GM18861 (cell line): ENCODE results near the gene VIT.

Experiments
- ATAC-seq: cut with Tn5 transposase; IDR thresholded peaks from one replicate; pipeline ENCODE4 v1.9.1; 2021; ENCODE audit not compliant: unreplicated experiment

Gene VIT, protein sequence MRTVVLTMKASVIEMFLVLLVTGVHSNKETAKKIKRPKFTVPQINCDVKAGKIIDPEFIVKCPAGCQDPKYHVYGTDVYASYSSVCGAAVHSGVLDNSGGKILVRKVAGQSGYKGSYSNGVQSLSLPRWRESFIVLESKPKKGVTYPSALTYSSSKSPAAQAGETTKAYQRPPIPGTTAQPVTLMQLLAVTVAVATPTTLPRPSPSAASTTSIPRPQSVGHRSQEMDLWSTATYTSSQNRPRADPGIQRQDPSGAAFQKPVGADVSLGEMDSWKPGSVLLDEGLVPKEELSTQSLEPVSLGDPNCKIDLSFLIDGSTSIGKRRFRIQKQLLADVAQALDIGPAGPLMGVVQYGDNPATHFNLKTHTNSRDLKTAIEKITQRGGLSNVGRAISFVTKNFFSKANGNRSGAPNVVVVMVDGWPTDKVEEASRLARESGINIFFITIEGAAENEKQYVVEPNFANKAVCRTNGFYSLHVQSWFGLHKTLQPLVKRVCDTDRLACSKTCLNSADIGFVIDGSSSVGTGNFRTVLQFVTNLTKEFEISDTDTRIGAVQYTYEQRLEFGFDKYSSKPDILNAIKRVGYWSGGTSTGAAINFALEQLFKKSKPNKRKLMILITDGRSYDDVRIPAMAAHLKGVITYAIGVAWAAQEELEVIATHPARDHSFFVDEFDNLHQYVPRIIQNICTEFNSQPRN

DNA sequence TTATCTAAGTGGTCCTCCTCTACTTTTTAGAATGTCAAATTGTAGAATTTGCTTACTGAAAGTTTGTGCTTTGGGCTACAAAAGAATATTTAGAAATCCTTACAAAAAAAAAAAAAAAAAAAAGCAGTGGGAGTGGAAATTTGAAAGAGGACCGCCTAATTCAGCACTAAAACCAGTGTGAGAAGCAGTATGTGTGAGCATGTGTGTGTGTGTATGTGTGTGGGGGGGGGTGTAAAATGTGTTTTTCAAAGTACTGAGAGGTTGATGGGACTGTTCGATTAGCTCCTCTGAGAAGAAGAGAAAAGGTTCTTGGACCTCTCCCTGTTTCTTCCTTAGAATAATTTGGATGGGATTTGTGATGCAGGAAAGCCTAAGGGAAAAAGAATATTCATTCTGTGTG lies at the start of gene VIT:
VIT (plus strand) TSS at position 175 of the 400 bp plus-strand sequence. CDS start 19,664 bp downstream, outside the sequence.
- no peak for ATAC-seq

DNA sequence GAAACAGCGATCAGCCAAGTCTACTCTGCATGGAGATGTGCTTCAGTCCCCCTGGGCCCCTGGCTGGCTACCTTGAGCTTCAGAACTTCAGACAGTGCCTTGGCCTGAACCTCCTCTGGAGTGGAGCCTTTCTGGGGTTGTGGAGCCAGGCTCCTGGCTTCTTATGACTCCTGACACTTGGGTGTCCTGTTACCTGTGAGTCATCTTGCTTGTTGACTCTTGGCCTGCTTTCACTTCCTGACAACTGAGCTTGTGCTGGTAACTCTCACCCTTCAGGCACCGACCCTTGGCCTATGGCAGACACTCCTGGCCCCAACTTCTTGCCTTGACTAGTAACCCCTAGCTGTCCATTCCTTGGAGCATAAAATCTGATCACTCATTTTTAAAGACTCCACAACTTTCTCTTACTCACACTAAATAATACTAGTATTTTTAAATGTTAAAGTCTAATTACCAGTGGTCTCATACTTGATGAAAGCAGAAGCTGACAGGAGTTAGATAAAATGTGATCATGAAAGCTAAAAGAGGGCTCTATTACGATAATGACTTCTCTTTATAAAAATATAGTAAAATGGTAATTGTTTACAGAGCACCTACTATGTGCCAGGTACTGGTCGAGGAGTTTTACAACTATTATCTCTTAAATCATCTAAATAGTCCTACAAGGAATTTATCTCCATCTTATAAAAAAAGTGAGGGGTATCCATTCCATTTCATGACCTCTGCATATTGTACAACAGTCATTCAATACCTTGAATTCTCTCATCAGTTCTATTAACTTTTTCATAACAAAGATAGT lies 46.3 kb upstream of the VIT start:
- ATAC-seq = peak; percentile 87

DNA sequence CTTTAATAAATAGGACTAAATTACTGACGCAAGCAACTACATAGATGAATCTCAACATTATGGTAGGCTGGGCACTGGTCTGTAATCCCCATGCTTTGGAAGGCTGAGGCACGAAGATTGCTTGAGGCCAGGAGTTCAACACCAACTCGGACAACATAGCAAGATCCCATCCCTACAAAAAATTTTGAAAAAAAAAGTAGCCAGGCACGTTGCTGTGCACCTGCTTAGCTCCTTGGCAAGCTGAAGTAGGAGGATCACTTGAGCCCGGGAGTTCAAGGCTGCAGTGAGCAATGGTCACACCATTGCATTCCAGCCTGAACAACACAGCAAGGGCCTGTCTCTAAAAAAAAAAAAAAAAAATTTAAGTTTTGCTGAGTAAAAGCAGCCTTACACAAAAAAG lies 43.4 kb upstream of the VIT start:
- ATAC-seq = no peak

DNA sequence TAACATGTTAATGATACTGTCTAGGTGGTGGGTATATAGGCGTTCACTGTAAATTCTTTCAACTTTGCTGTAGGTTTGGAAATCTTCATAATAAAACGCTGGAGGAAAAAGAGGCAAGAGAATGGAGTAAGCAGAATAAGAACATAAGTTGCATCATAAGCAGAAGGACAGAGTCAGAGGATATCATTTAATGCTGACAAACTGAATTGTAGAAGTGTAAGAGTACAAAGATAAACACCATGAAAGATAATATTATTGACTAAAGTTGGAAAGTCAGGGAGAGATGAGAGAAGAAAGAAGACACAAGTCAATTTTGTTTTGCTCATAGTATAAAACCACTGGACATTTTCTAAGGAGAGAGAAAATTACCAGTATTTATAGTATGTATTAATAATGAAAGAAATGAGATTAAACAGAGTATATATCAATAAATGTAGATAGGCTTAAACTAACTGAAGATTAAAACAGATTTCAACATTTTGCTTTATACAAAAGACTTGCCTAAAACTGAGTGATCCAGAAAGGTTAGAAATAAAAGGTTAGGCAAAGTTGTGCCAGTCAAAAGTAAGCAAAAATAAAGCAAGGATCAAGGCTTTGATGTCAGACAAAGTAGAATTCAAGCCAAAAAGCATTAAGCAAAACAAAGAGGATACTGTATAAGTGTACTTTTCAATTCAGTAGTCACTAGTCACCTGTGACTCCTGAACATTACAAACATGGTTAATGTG lies 42.4 kb upstream of the VIT start:
- no peak for ATAC-seq

DNA sequence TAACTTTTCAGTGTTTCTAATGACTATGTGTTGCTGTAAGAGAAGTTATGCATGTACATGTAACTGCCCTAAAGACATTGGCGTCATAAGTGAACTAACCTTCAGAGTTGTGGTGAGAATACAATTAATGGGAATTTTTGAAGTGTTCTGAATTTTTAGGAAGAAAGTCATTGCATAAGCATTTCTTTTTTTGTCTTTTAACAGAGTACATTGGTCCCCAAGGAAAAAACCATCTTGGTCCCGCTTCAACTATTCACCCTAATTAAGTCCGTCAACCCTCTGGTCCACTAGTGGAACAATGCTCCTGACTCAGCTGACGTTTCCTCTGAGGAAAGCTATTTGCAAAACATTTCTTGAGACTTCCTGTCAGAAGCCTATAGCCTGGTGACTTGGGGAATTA lies 41.1 kb upstream of the VIT start:
- no peak for ATAC-seq

DNA sequence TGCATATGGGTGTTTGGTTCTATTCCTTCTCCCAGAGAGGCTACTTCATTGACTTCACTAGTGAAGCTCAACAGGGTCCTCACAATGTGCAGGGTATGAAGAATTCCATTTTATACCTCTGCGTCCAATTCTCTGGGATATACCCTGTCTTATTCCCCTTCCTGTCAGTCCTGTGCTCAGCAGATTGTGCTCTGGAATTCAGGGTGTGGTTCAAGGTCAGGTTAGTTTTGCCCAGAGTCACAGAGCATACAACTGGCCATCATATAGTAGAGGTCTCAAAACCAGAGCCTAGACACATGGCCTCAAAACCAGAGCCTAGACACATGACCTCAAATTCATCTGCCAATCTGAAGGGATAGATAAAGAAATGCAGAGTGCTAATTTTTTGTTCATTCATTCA lies 38.8 kb upstream of the VIT start:
- ATAC-seq = no peak

DNA sequence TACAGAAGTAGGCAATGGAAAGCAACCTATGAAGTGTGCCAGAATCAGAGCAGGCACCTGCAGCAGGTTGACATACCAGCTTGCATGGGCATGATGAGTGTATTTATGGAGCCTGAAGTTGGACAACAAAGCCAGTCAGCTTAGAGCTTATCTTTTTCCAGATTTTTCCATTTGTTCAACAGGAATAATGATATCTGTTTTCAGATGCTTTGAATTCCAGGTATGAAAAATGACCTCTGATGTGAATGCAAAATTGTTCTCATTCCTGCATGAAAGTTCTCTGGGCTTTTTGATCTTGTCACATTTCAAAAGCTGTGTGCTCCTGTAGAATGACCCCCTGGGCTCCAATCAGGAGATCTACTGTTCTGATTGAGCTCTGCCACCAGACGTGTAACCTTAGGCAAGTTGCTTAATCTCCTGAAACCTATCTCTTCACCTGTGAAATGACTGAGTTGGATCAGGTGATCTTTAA lies 38.2 kb upstream of the VIT start:
- no peak for ATAC-seq

DNA sequence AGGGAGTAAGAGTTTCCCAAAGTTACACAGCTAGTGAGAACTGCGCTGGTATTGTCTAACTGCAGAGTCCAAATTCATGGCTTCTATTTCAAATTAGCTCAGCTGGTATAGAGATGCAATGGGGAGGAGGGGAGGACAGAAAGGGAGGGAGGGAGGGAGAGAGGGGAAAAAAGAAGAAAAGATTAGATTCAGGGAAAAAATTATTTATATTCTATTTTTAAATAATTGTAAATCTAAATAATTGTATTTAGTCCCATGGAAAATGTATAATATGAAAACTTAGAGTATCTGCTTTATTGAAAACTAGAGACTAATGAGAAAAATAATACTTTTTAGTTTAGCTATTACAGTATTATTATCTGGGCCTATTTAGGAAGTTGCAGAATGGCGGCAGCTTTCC lies 37.3 kb upstream of the VIT start:
- ATAC-seq = no peak

DNA sequence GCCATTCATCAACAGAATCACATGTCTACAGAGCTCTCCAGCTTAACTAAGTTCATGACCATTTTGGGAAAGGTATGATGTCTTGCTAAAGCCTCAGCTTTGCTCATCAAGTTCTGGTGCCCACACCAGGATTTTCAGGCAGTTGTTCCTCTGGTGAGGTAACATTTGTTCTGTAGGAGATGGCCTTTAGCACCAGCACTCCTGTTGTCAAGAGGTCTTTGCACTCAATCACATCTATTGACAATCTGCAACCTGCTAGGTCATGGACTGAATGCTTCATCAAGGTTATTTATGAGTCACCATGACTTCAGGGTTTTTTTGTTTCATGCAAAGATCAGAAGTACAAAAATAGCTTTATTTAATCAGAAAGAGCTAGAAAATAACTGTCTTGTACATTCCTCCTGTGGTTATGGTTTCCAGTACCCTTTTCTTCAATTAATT lies 36.6 kb upstream of the VIT start:
- no peak for ATAC-seq

DNA sequence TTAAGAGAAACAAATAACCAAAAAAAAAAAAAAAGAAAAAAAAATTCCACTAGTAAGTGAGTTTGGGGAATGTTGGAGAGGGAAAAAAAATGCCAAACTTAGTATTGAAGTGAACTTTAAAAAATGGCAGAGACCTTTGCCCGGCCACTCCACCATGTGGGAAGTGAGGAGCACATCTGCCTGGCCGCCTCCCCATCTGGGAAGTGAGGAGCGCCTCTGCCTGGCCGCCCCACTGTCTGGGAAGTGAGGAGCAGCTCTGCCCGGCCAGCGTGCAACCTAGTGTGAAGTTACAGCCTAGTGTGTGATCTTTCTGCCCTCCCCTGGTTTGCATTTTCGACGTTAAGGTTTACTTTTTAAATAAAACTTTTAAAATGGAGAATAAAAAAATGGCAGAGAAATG lies 33.9 kb upstream of the VIT start:
- no peak for ATAC-seq

DNA sequence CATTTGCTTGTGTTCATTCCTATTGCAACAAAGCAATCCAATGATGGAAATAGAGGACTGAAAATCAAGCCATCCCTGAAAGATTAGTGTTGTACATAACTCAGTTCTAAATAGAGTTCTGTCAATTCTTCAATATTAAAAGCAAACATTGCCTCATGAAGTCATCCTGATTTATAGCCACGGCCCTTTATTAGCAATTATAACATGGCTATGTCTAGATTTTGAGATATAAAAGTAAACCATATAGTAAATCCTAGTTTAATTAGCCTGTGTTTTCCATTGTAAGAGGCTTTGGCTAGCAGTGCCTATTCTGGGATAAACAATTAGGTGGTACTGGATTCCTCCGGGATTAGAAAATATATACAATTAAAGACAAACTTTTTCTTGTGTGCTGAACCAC lies 33.2 kb upstream of the VIT start:
- ATAC-seq = no peak

DNA sequence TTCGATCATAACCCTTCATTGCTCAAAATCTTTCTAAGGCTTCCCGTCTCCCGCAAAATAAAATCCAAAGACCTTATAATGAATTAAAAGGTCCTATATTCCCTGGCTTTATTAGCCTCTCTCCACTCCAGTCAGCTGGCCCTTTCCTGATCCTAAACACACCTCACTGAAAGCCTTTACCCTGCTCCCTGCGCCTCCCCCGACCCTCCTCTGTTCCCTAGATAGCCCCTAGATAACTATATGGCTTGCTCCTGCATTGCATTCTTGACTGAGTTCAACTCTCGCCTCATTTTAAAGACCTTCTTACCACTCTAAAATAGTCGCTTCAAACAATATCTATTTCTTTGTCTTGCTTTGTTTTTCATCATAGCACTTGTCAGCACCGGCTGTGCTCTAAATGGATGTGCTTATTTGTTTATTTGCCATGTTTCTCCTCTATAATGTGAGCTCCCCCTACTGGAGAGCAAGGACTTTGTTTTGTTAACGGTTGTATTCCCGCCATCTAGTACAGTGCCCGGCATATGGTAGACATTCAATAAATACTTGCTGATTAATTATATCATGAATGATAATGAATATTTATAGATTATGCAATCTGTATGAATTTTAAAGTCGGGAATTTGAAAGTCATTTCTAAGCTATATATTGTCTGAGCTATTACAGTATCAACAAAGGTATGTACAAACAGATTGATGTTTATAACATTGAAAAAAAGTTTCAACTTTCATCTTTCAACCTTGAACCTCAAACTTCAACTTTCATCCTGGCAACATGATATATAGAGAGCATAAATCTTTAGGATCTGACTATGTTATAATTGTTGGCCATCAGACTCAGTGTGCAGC lies 32.4 kb upstream of the VIT start:
- peak; percentile 90 for ATAC-seq

DNA sequence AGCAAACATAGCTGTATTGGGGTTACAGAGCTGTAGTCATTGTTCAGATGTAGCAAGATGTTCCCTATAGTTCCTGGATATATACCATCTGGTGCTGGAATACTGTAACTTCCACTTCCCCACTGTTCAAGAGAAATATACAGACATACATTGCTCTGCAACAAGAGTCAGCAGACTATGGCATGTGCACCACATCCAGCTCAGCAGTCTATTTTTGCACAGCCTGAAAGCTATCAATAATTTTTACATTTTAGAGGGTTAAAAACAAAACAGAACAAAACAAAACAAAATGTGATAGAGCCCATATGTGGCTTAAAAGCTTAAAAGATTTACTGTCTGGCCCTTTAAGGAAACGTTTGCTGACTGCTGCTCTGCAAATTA lies 31.8 kb upstream of the VIT start:
- no peak for ATAC-seq

DNA sequence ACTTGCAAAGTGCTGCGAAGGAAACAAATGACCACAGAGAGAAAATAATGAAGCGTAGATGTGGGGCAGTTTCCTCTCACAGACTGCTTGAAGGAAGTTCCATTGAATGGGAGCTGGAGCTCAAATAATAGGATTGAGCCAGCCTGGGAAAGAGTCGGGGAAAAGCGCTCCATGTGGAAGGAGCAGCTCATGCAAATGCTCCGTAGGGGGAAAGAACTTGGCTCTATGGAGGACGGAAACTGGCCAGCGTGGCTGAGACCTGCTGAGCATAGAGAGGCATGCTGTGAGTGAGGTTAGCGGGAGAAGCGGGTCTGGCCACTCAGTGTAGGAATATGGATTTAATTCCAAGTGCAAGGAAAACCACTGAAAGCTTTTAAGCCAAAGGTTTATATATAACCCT lies 28.6 kb upstream of the VIT start:
- no peak for ATAC-seq

DNA sequence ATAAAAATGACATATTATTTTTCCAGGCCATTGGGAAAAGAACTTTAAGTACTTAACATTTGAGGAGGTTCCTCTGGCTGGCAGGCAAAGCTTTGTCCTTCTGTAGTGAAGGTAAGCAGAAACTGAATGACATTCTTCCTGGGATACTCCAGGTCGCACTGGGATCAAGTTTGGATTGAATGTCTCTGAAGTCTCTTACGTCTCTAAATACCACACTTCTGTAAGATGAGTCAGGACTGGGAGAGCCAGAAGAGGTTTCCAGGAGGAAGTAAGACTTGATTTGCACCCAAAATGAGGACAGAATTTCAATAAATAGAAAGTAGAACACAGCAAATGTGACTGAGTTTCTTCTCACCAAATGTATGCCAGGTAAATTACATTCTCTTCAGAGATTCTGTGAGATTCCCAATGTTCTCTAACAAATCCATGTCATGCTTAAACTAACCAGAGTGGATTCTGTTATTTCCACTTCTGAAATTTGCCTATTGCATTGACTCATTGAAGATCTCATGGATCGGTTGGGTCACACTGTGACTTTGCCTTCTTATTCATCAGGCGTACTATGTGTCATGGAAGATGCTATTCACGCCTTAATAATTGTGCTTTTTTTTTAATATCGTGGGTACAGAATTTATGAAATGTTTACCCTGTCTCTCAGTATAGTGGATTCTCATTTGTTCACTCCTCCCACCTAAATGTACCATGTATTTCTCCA lies 25.5 kb upstream of the VIT start:
- ATAC-seq = no peak

DNA sequence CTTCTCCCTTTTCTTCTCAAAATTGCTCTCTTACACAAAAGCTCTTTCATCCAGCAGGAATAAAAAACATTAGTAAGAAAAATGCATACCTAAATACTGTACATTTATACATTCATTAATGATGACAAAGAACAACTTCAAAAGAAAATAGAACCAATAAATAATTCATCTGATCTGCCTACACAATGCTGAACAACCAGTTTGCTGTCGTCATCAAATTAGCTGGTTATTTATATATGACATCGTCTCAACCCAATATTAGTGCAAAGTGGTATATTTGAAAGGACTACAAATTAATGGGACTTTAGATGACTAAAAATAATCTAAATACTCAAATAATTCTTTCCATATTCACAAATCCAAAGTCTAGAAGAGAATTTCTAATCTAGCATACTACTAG lies 24.8 kb upstream of the VIT start:
- ATAC-seq = no peak

DNA sequence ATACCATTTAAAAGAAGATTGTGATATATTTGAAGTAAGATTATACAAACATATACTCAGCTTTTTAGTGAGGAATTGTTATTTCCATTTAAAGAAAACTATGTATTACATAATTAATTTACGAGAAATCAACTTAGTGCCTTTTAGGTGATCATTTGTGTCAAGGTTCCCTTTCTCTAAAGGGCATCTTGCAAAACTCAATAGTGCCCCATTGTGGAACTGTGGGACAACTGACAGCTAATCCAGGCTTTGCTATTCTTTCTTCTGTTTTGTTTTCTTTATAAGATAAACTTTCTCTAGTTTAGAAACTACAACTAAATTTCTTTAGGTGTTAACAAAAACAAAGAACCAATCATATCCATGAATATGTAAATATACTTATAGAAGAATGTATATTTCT lies 24.3 kb upstream of the VIT start:
- no peak for ATAC-seq

DNA sequence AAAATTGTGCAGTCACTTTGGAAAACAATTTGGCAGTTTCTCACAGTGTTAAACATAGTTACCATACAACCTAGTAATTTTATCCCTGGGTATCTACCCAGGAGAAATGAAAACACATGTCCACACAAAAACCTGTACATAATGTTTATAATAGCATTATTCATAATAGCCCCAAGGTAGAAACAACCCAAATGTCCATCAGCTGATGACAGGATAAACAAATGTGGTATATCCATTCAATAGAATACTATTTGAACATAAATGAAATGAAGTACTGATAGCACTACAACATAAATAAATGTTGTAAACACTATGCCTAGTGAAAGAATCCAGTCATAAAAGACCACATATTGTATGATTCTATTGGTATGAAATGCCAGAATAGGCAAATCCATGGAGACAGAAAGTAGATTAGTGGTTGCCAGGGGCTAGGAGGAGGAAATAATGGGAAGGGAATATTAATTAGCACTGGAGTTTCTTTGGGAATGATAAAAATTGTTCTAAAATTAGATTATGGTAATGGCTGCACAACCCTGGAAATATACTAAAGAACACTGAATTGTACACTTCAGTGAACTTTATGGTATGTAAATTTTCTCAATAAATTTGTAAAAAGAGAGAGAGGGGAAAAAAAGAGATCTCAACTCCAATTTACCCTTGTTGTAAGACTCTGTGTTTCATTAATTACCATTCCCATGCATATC lies 20.8 kb upstream of the VIT start:
- ATAC-seq = no peak

DNA sequence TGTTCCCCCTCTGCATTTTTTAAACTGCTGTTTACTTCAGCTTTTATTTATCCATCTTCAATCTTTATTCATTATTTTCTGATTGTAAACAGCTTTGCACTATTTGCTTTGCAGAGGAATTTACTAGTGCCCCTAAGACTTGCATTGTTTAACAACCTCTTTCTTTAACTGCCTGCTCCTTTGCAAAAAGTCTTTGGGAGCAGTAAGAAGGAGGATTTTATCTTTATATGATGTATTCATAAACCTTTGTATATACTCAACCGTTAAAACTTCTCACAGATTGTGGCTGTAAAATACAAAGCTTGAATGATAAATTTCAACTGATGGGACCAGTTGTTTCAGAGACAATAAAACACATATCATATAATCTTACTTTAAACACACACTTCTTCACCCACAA lies 20.1 kb upstream of the VIT start:
- ATAC-seq = no peak
